Endothelial cell of umbilical vein (primary cell): ENCODE results near the gene SLC2A1. TPM values are rescaled to one million over a fixed set of nuclear protein-coding genes. Genes with fewer than 3 reads are reported as not detected.

ENCODE experiments used
- BruUV-seq: library from RNA; stranded (reverse); fragments of 400-500 nt; replicated peaks from 2 replicates; lab custom pipeline; 2021; lab: Mats Ljungman, UMichigan
- CTCF ChIA-PET: fragments of 300-600, 350-600 bp; sonication (Branson Sonifier 250); formaldehyde crosslinking; loops from one replicate; lab custom pipeline; 2021; ENCODE audit warnings: antibody characterized with exemption, inconsistent platforms; lab: Charles Lee
- POLR2A ChIA-PET: fragments of 300-600, 350-600 bp; sonication (Branson Sonifier 250); formaldehyde crosslinking; loops from one replicate; lab custom pipeline; 2021; ENCODE audit warnings: antibody characterized with exemption, inconsistent platforms; lab: Charles Lee
- DNase-seq: peaks from one replicate; pipeline ENCODE4 v3.0.0-alpha.2; 2011; ENCODE audit warnings: low read depth, low spot score
- FAIRE-seq: peaks from 2 replicates; lab custom pipeline; 2011; peaks lifted over from hg19 to GRCh38; lab: Jason Lieb, UNC
- H2AFZ ChIP-seq: 2 replicates; pipeline ENCODE4 v1.6.0; 2012; ENCODE audit warnings: low read depth, low read length, control low read depth, inconsistent platforms
- H3K27ac ChIP-seq: 2 replicates; pipeline ENCODE4 v1.5.1; 2011; ENCODE audit warnings: low read depth, mild to moderate bottlenecking, control low read depth, low read length, moderate library complexity; ENCODE audit not compliant: insufficient read depth
- H3K27me3 ChIP-seq, 2 experiments: 2 replicates each; pipeline versions ENCODE4 v1.6.0 to v1.6.1; 2011; ENCODE audit warnings: low read length in 2 of 2, mixed read lengths in 1 of 2; ENCODE audit not compliant: control insufficient read depth in 2 of 2, insufficient read depth in 2 of 2
- H3K36me3 ChIP-seq, 2 experiments: 2 replicates in 1 of 2; 3 replicates in 1 of 2; pipeline ENCODE4 v1.5.1; 2011; ENCODE audit warnings: low read length in 2 of 2, mild to moderate bottlenecking in 1 of 2, moderate library complexity in 1 of 2; ENCODE audit not compliant: control insufficient read depth in 2 of 2, insufficient read depth in 2 of 2; ENCODE audit errors: extremely low read depth in 1 of 2
- H3K4me1 ChIP-seq: 3 replicates; pipeline ENCODE4 v1.5.1; 2011; ENCODE audit warnings: mild to moderate bottlenecking, low read length; ENCODE audit not compliant: control insufficient read depth, insufficient read depth; ENCODE audit errors: extremely low read depth
- H3K4me2 ChIP-seq: 2 replicates; pipeline ENCODE4 v1.6.1; 2011; ENCODE audit warnings: low read length, control low read depth, mixed read lengths; ENCODE audit not compliant: insufficient read depth
- H3K4me3 ChIP-seq, 3 experiments: fragments of 200-600 bp in 1 of 3; sonication (generic), shearing (Covaris generic) in 1 of 3; replicated peaks in 1 of 3; 2 replicates each; pipeline ENCODE4 v1.5.1; 2011 to 2016; ENCODE audit warnings: control low read depth in 3 of 3, low read length in 3 of 3, mild to moderate bottlenecking in 2 of 3, inconsistent platforms in 1 of 3, low read depth in 1 of 3, moderate library complexity in 1 of 3; ENCODE audit not compliant: insufficient read depth in 1 of 3
- H3K79me2 ChIP-seq: 2 replicates; pipeline ENCODE4 v1.6.0; 2012; ENCODE audit warnings: low read length, inconsistent platforms; ENCODE audit not compliant: control insufficient read depth, insufficient read depth
- H3K9ac ChIP-seq: replicated peaks from 2 replicates; pipeline ENCODE3; 2011; ENCODE audit warnings: low read length, control low read depth; ENCODE audit not compliant: insufficient read depth; ENCODE audit errors: extremely low read depth
- H3K9me1 ChIP-seq: replicated peaks from 3 replicates; pipeline ENCODE4 v1.6.0; 2011; ENCODE audit warnings: mild to moderate bottlenecking, low read length; ENCODE audit not compliant: control insufficient read depth, insufficient read depth; ENCODE audit errors: extremely low read depth
- H3K9me3 ChIP-seq: replicated peaks from 2 replicates; pipeline ENCODE4 v1.5.1; 2012; ENCODE audit warnings: low read length, inconsistent platforms; ENCODE audit not compliant: control insufficient read depth, insufficient read depth
- H4K20me1 ChIP-seq: replicated peaks from 2 replicates; pipeline ENCODE3; 2011; ENCODE audit warnings: mild to moderate bottlenecking, low read length; ENCODE audit not compliant: control insufficient read depth, insufficient read depth; ENCODE audit errors: extremely low read depth
- CTCF ChIP-seq, 2 donors: IDR thresholded peaks; 1 replicate in 1 of 2; 2 replicates in 1 of 2; pipeline ENCODE4 v1.5.1; 2011; ENCODE audit warnings: low read length in 2 of 2, mild to moderate bottlenecking in 2 of 2, moderate library complexity in 2 of 2, control low read depth in 1 of 2, inconsistent platforms in 1 of 2, low read depth in 1 of 2; ENCODE audit not compliant: insufficient read depth in 1 of 2; ENCODE audit errors: extremely low read depth in 1 of 2
- EZH2 ChIP-seq: IDR thresholded peaks from 2 replicates; pipeline ENCODE4 v1.6.1; 2012; ENCODE audit warnings: borderline replicate concordance, low read depth, mild to moderate bottlenecking, moderate library complexity, low read length, inconsistent platforms; ENCODE audit not compliant: severe bottlenecking
- FOS ChIP-seq: IDR thresholded peaks from 2 replicates; pipeline ENCODE4 v1.6.1; 2011; ENCODE audit warnings: mild to moderate bottlenecking, low read length, moderate library complexity, borderline replicate concordance; ENCODE audit not compliant: insufficient read depth
- GATA2 ChIP-seq: IDR thresholded peaks from 2 replicates; pipeline ENCODE4 v1.7.0; 2011; ENCODE audit warnings: low read depth, mild to moderate bottlenecking, moderate library complexity, mixed read lengths, low read length; ENCODE audit not compliant: insufficient read length, insufficient read depth
- JUN ChIP-seq: IDR thresholded peaks from 2 replicates; pipeline ENCODE4 v1.6.1; 2011; ENCODE audit warnings: borderline replicate concordance, low read depth; ENCODE audit not compliant: insufficient read length, insufficient read depth
- MAX ChIP-seq: IDR thresholded peaks from 2 replicates; pipeline ENCODE4 v1.6.1; 2011; ENCODE audit not compliant: insufficient read depth, insufficient read length
- MYC ChIP-seq: IDR thresholded peaks from one replicate; pipeline ENCODE4 v1.6.1; 2011; ENCODE audit warnings: mild to moderate bottlenecking, low read depth, low read length
- POLR2A ChIP-seq: IDR thresholded peaks from 2 replicates; pipeline ENCODE4 v1.6.1; 2012; ENCODE audit warnings: low read depth, mild to moderate bottlenecking, control low read depth, low read length
- POLR2AphosphoS5 ChIP-seq: IDR thresholded peaks from 2 replicates; pipeline ENCODE4 v1.6.1; 2012; ENCODE audit warnings: low read depth, mild to moderate bottlenecking, control low read depth, low read length, moderate library complexity; ENCODE audit not compliant: insufficient read depth
- dilution Hi-C: fragments of 300-500 bp; cut with MboI; formaldehyde crosslinking; loops from one replicate; pipeline ENCODE4 v1.15.0; 2019; ENCODE audit warnings: low sequenced_read_pairs; ENCODE audit not compliant: extremely low pct_ligation_motif_present
- intact Hi-C: fragments of 100-400 bp; cut with micrococcal nuclease; formaldehyde crosslinking; loops from one replicate; pipeline ENCODE4 v1.10.0; 2022
- polyA plus RNA-seq, 4 experiments: library from polyadenylated mRNA; depleted of rRNA in 3 of 4; stranded (reverse) in 3 of 4; unstranded in 1 of 4; fragments of >200 nt; gene quantifications; 2 replicates each; pipeline versions ENCODE4 v1.2.1 to v1.2.3, GENCODE V29; 2011 to 2012; ENCODE audit warnings: missing spikeins in 1 of 4
- total RNA-seq: library from RNA; stranded (reverse); gene quantifications from 2 replicates; pipeline ENCODE4 v1.2.3, GENCODE V29; 2021

SLC2A1 gene
- total and polyA plus RNA-seq, 2 donors (not counting 3 experiments of a cell fraction or from before 2014, with no cell fraction given): 42.2 to 46.5 TPM

DNA sequence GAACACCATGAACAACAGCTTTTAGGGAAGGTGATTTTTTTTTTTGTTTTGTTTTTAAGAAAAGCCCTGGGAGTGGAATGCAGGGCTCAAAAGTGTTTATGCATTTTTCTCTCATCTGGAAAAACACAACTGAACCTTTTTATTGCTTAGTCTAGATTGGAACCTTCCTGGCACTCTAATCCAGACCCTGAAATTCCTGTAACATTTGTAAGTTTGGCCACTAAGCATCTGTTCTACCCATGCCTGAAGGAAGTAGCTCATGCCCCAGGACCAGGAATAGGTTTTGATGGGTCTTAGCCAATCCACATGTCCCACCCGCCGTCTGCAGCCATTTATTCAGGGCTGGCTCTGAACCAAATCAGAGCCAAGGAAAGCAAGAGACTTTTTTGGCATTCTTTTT is 39.7 kb upstream of the SLC2A1 start:
- Histone ChIP-seq H3K9me1 (no peaks in the 10 kb centered on the region), H3K9ac (no peak overlapping the region), H3K27ac (no peak overlapping the region), H3K9me3 (no peaks in the 10 kb centered on the region), H2AFZ (no peak overlapping the region), H3K36me3 (no peaks in the 10 kb centered on the region), H3K4me1 (no peaks in the 10 kb centered on the region), H3K4me3 (no peak overlapping the region), H4K20me1 (no peaks in the 10 kb centered on the region), H3K4me2 (no peak overlapping the region), H3K79me2 (no peaks in the 10 kb centered on the region), H3K27me3 (peaks cover 4 to 6% of the 10 kb centered on the region in 2 experiments)
- dilution Hi-C loops (no loop called here), intact Hi-C loops (no loop called here)
- DNase-seq (no peak), FAIRE-seq (no peak)
- POLR2A ChIA-PET: no interaction called here
- CTCF ChIA-PET: interaction anchor here (1.1 kb wide), 1 partner anchor 76 kb away, joined by 5 read pairs; no protein-coding TSS in a partner anchor
- TF ChIP-seq JUN (no peak), POLR2AphosphoS5 (no peak), MYC (no peak), POLR2A (no peak), GATA2 (no peak), MAX (no peak), FOS (no peak), CTCF (IDR thresholded peaks at IDR 0.05; ENCODE audit: extremely low read depth in 1 of 2, insufficient read depth in 1 of 2, low read depth in 1 of 2, low read length in 2 of 2) (no peak), EZH2 (no peak)
- no TSS peak for BruUV-seq
